Right lobe of liver (tissue), 6 donors: Measurements from ENCODE around the gene RBM22. TPM values are rescaled to one million over a fixed set of nuclear protein-coding genes. Genes with fewer than 3 reads are reported as not detected.
A peak's percentile ranks its signal among the peaks of the same experiment; 100 is the strongest.

ENCODE experiments used
- ATAC-seq, 4 donors: fragments of 200-7000 bp; cut with Tn5 transposase; one replicate each; pipeline ENCODE4 v1.9.1; 2020; ENCODE audit warnings: mild to moderate bottlenecking in 4 of 4, moderate library complexity in 4 of 4
- DNase-seq, 3 donors: peaks; one replicate each; pipeline ENCODE4 v3.0.0-alpha.2; 2020
- H3K27ac ChIP-seq, 3 donors: fragments of 200-600 bp; one replicate each; pipeline ENCODE4 v1.8.0; 2022
- H3K27me3 ChIP-seq, 2 donors: fragments of 200-600 bp; one replicate each; pipeline ENCODE4 v1.8.0; 2022
- H3K36me3 ChIP-seq, 4 donors: fragments of 200-600 bp; sonication (generic) in 1 of 4; one replicate each; pipeline versions ENCODE4 v1.5.1 to v1.8.0; 2017 to 2022; ENCODE audit warnings: control low read depth in 1 of 4
- H3K4me1 ChIP-seq, 4 donors: fragments of 200-600 bp; sonication (generic) in 1 of 4; one replicate each; pipeline versions ENCODE4 v1.5.1 to v1.8.0; 2017 to 2022; ENCODE audit warnings: control low read depth in 1 of 4
- H3K4me3 ChIP-seq, 3 donors: fragments of 200-600 bp; one replicate each; pipeline ENCODE4 v1.8.0; 2022
- H3K9me3 ChIP-seq, 4 donors: fragments of 200-600 bp; sonication (generic) in 1 of 4; one replicate each; pipeline versions ENCODE4 v1.5.1 to v1.8.0; 2017 to 2022; ENCODE audit warnings: control low read depth in 1 of 4
- CTCF ChIP-seq, 4 donors: fragments of 200-600 bp in 3 of 4; fragments of 450-650 bp in 1 of 4; IDR thresholded peaks; one replicate each; pipeline versions ENCODE4 v1.5.1 to v1.8.0; 2016 to 2022; ENCODE audit warnings: antibody characterized with exemption in 4 of 4, mild to moderate bottlenecking in 2 of 4
- POLR2A ChIP-seq: fragments of 450-650 bp; IDR thresholded peaks from one replicate; pipeline ENCODE4 v1.6.1; 2017; ENCODE audit warnings: antibody characterized with exemption, mild to moderate bottlenecking
- WGBS: methylation state at CpG from one replicate; pipeline ENCODE4 v1.1.6; 2018; ENCODE audit warnings: low coverage, low lambda C conversion rate; ENCODE audit not compliant: insufficient coverage; ENCODE audit errors: missing lambda C conversion rate; 5-methylcytosine and 5-hydroxymethylcytosine counted together
- intact Hi-C, 2 donors: fragments of 100-400 bp; cut with DNase I; formaldehyde crosslinking; loops; one replicate each; pipeline versions ENCODE4 v1.11.2 to v1.14.1; 2022
- total RNA-seq, 6 experiments: library from RNA; depleted of rRNA in 2 of 6; stranded (reverse); fragments of >200 nt in 2 of 6; fragmentation: NEBNext Ultra II Directional in 3 of 6; extraction: Animal tissue kit (Norgen Biotek cat#: 25700) in 3 of 6; gene quantifications; one replicate each; pipeline versions ENCODE4 v1.1.0 to v1.2.4, GENCODE V29; 2016 to 2023
- donor health status: DM: no; HTN: yes; CAD: no.
- donor health status: DM: no; HTN: no; CAD: no.
- donor health status: DM: no; HTN: no; CAD: no.
- donor health status: DM: no; HTN: yes; CAD: no.
- donor health status: DM: no; HTN: yes; CAD: no.

RBM22 gene
- total RNA-seq, 6 experiments from 2014 or later, result 12.3 to 19.4 (median 17.7) TPM

GRCh38 chr5:150658121-150658520 is 42.7 kb downstream of the RBM22 start:
- Histone ChIP-seq H3K9me3 (no peaks in the 10 kb centered on the region), H3K27ac (no peak overlapping the region), H3K36me3 (no peaks in the 10 kb centered on the region), H3K4me1 (peaks cover 0 to 23% (median 5%) of the 10 kb centered on the region in 4 donors), H3K4me3 (no peak overlapping the region), H3K27me3 (no peaks in the 10 kb centered on the region)
- DNase-seq, result peak in 1 of 3 donors; percentile 50
- no CpG with 5 or more reads among the region's 4 CpGs for WGBS
- peak; percentile 8 to 28 (median 21) for ATAC-seq
- TF ChIP-seq CTCF (IDR thresholded peaks at IDR 0.05) (no peak), POLR2A (peak; percentile 19)
- intact Hi-C loops, result loop anchor here in 1 of 2 donors (5.0 kb wide), 1 partner anchor 96 kb away; no protein-coding TSS in a partner anchor

- peaks cover 0 to 23% (median 5%) of the 10 kb centered on the region in 4 donors for H3K4me1 ChIP-seq
- TF ChIP-seq POLR2A (peak; percentile 6), CTCF (IDR thresholded peaks at IDR 0.05) (peak; percentile 49 to 92 (median 69))
- ATAC-seq, result peak; percentile 68 to 82 (median 74)
- 10% methylated on average over 6 of the region's 99 CpGs for WGBS
- no peaks in the 10 kb centered on the region for H3K9me3 ChIP-seq
- no peaks in the 10 kb centered on the region for H3K27me3 ChIP-seq
- intact Hi-C loops, result loop anchor here in 1 of 2 donors (5.0 kb wide), 1 partner anchor 94 kb away; no protein-coding TSS in a partner anchor
- H3K36me3 ChIP-seq, result peaks cover 0 to 6% (median 0%) of the 10 kb centered on the region in 4 donors
- peak overlapping the region; percentile 33 to 47 (median 46) for H3K4me3 ChIP-seq
- H3K27ac ChIP-seq, result peak overlapping the region in 2 of 3 donors; percentile 31 to 59
- peak; percentile 74 to 80 (median 79) for DNase-seq
These were observed 44.4 kb downstream of the RBM22 start for GRCh38 chr5:150656191-150657132.

- H3K4me1 ChIP-seq, result peaks cover 0 to 23% (median 5%) of the 10 kb centered on the region in 4 donors
- peaks cover 0 to 15% (median 5%) of the 10 kb centered on the region in 4 donors for H3K36me3 ChIP-seq
- TF ChIP-seq POLR2A (no peak), CTCF (IDR thresholded peaks at IDR 0.05) (no peak)
- H3K27ac ChIP-seq, result no peak overlapping the region
- ATAC-seq (no peak), DNase-seq (peak in 1 of 3 donors; percentile 48)
- 80% methylated on average over 3 of the region's 3 CpGs for WGBS
- no peaks in the 10 kb centered on the region for H3K9me3 ChIP-seq
- no peak overlapping the region for H3K4me3 ChIP-seq
- intact Hi-C loops, result loop anchor here in 1 of 2 donors (5.0 kb wide), 1 partner anchor 93 kb away; no protein-coding TSS in a partner anchor
- H3K27me3 ChIP-seq, result no peaks in the 10 kb centered on the region
These were observed 45.6 kb downstream of the RBM22 start for GRCh38 chr5:150655221-150655620.

GRCh38 chr5:150653762-150654556 is 46.9 kb downstream of the RBM22 start:
- TF ChIP-seq POLR2A (no peak), CTCF (IDR thresholded peaks at IDR 0.05) (no peak)

More at GRCh38 chr5:150653762-150654556, 46.9 kb downstream of the RBM22 start:
- Histone ChIP-seq H3K27me3 (no peaks in the 10 kb centered on the region), H3K4me1 (peaks cover 0 to 23% (median 5%) of the 10 kb centered on the region in 4 donors), H3K4me3 (no peak overlapping the region), H3K27ac (no peak overlapping the region), H3K9me3 (no peaks in the 10 kb centered on the region), H3K36me3 (peaks cover 5 to 28% (median 15%) of the 10 kb centered on the region in 4 donors)
- DNase-seq, result no peak
- no peak for ATAC-seq
- intact Hi-C loops, result loop anchor here (5.0 kb wide), 2 partner anchors 77 to 92 kb away; no protein-coding TSS in a partner anchor
- WGBS, result 67% methylated on average over 1 of the region's 2 CpGs
